Measurements from ENCODE around the gene MED12L. TPM values are rescaled to one million over a fixed set of nuclear protein-coding genes. Genes with fewer than 3 reads are reported as not detected.
A peak's percentile ranks its signal among the peaks of the same experiment; 100 is the strongest.

The MED12L gene
- total RNA-seq, 6 experiments from 2014 or later = 0.05 to 0.64 (median 0.13) TPM; not detected in 1

GRCh38 chr3:151328298-151328995 lies 243.0 kb downstream of the MED12L start:
- TF ChIP-seq, protein P1, sequence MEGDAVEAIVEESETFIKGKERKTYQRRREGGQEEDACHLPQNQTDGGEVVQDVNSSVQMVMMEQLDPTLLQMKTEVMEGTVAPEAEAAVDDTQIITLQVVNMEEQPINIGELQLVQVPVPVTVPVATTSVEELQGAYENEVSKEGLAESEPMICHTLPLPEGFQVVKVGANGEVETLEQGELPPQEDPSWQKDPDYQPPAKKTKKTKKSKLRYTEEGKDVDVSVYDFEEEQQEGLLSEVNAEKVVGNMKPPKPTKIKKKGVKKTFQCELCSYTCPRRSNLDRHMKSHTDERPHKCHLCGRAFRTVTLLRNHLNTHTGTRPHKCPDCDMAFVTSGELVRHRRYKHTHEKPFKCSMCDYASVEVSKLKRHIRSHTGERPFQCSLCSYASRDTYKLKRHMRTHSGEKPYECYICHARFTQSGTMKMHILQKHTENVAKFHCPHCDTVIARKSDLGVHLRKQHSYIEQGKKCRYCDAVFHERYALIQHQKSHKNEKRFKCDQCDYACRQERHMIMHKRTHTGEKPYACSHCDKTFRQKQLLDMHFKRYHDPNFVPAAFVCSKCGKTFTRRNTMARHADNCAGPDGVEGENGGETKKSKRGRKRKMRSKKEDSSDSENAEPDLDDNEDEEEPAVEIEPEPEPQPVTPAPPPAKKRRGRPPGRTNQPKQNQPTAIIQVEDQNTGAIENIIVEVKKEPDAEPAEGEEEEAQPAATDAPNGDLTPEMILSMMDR (IDR thresholded peaks at IDR 0.05) = no peak
- no peak for DNase-seq
- Mint-ChIP-seq H3K27ac (no peak overlapping the region), H3K27me3 (ENCODE audit: insufficient read depth) (no peaks in the 10 kb centered on the region), H3K4me3 (peak overlapping the region; percentile 29; the same call in 1 of the 2 replicates), H3K36me3 (ENCODE audit: low read depth) (no peaks in the 10 kb centered on the region), H3K4me1 (ENCODE audit: low read depth) (peaks cover 8% of the 10 kb centered on the region), H3K9me3 (no peaks in the 10 kb centered on the region)

GRCh38 chr3:151329363-151329762 lies 243.9 kb downstream of the MED12L start, which contains the start of gene P2RY13:
Gene P2RY13 (minus strand): TSS chr3:151329549. CDS start chr3:151329528, 21 bp downstream.
- no peak for DNase-seq
- Mint-ChIP-seq H3K36me3 (ENCODE audit: low read depth) (no peaks in the 10 kb centered on the region), H3K27me3 (ENCODE audit: insufficient read depth) (no peaks in the 10 kb centered on the region), H3K9me3 (no peaks in the 10 kb centered on the region), H3K4me1 (ENCODE audit: low read depth) (peaks cover 8% of the 10 kb centered on the region), H3K4me3 (peak within 1 kb of the TSS; percentile 29; the same call in 1 of the 2 replicates), H3K27ac (no peak within 1 kb of the TSS)
- TF ChIP-seq, protein P1 (IDR thresholded peaks at IDR 0.05) = no peak

DNA sequence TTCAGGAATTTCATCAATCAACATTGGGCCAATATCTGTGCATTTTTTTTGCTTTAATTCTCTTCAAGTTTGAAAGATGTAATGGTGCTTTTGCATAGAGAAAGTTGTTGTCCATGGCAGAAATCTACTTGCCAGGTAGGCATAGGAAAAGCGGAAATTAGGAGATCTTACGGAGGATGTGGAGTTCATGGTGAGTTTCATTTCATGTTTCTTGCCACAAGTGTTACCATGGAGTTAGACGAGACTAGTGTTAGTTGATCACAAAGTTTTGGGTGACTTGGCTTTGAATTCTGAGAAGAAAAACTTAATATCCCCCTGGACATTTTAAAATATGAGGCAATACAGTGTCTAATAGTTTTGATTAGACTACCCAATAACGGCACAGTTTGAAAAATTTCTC lies 244.9 kb downstream of the MED12L start:
- Mint-ChIP-seq H3K9me3 (no peaks in the 10 kb centered on the region), H3K27me3 (ENCODE audit: insufficient read depth) (no peaks in the 10 kb centered on the region), H3K27ac (no peak overlapping the region)

DNA sequence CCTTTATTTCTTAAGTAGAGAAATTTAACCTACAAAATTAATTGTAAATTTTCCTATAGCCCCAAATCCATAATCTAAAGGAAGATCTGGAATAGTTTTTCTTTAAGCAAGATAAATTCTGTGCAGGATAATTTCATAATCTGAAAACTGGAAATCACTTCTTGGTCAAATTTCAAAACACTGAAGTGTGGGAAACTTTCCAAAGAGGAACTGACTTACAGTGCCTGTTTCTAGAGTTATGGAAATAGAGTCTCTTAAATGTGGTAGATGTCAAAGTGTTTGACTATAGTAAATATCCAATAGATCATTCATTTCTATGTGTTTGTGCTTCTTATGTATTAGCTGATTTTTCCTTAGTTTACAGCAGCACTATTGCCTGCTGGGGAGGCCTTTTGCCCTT lies 245.4 kb downstream of the MED12L start:
- Mint-ChIP-seq H3K4me1 (ENCODE audit: low read depth) (peaks cover 8% of the 10 kb centered on the region), H3K4me3 (no peak overlapping the region), H3K9me3 (no peaks in the 10 kb centered on the region), H3K36me3 (ENCODE audit: low read depth) (no peaks in the 10 kb centered on the region), H3K27me3 (ENCODE audit: insufficient read depth) (no peaks in the 10 kb centered on the region), H3K27ac (no peak overlapping the region)
- TF ChIP-seq, protein P1 (IDR thresholded peaks at IDR 0.05) = no peak
- no peak for DNase-seq

More for the DNA sequence above, 244.9 kb downstream of the MED12L start:
- TF ChIP-seq, protein P1 (IDR thresholded peaks at IDR 0.05) = no peak
- Mint-ChIP-seq H3K4me3 (no peak overlapping the region), H3K36me3 (ENCODE audit: low read depth) (no peaks in the 10 kb centered on the region), H3K4me1 (ENCODE audit: low read depth) (peaks cover 8% of the 10 kb centered on the region)
- no peak for DNase-seq

GRCh38 chr3:151331696-151332095 lies 246.2 kb downstream of the MED12L start:
- H3K27ac Mint-ChIP-seq = no peak overlapping the region
- H3K4me1 Mint-ChIP-seq (ENCODE audit: low read depth) = peaks cover 8% of the 10 kb centered on the region
- no peak overlapping the region for H3K4me3 Mint-ChIP-seq
- H3K36me3 Mint-ChIP-seq (ENCODE audit: low read depth) = no peaks in the 10 kb centered on the region
- H3K27me3 Mint-ChIP-seq (ENCODE audit: insufficient read depth) = no peaks in the 10 kb centered on the region
- no peak for DNase-seq
- TF ChIP-seq, protein P1 (IDR thresholded peaks at IDR 0.05) = no peak
- H3K9me3 Mint-ChIP-seq = no peaks in the 10 kb centered on the region
